Mesenchymal stem cell (in vitro differentiated cells and primary cell): Measurements from ENCODE around the gene B4GALT7.

Experiments
- DNase-seq: peaks from one replicate; pipeline ENCODE4 v3.0.0-alpha.2; 2013
- H2AFZ ChIP-seq: one replicate; pipeline ENCODE4 v1.6.1; 2013; ENCODE audit warnings: low read depth, mild to moderate bottlenecking, control low read depth, inconsistent platforms, low read length, moderate library complexity
- H2AK5ac ChIP-seq: 2 replicates; pipeline ENCODE4 v1.6.1; 2013; ENCODE audit warnings: low read length, moderate library complexity, mild to moderate bottlenecking, inconsistent platforms; ENCODE audit not compliant: severe bottlenecking
- H2BK120ac ChIP-seq: one replicate; pipeline ENCODE4 v1.6.1; 2013; ENCODE audit warnings: low read depth, mild to moderate bottlenecking, inconsistent platforms, low read length, moderate library complexity
- H2BK12ac ChIP-seq, 2 experiments: one replicate each; pipeline ENCODE4 v1.6.1; 2013; ENCODE audit warnings: inconsistent platforms in 2 of 2, low read length in 2 of 2, mild to moderate bottlenecking in 2 of 2, moderate library complexity in 2 of 2, control low read depth in 1 of 2
- H2BK15ac ChIP-seq: one replicate; pipeline ENCODE4 v1.6.1; 2013; ENCODE audit warnings: mild to moderate bottlenecking, low read depth, inconsistent platforms; ENCODE audit not compliant: poor library complexity, severe bottlenecking
- H2BK5ac ChIP-seq: 2 replicates; pipeline ENCODE4 v1.6.1; 2013; ENCODE audit warnings: low read depth, mild to moderate bottlenecking, low read length, control low read depth, inconsistent platforms; ENCODE audit not compliant: poor library complexity, severe bottlenecking
- H3K14ac ChIP-seq, 2 experiments: one replicate each; pipeline ENCODE4 v1.6.1; 2013; ENCODE audit warnings: inconsistent platforms in 2 of 2, low read length in 2 of 2, control low read depth in 1 of 2, mild to moderate bottlenecking in 1 of 2, moderate library complexity in 1 of 2
- H3K18ac ChIP-seq, 2 experiments: one replicate each; pipeline ENCODE4 v1.6.1; 2013; ENCODE audit warnings: inconsistent platforms in 2 of 2, low read length in 2 of 2, control low read depth in 1 of 2, low read depth in 1 of 2, mild to moderate bottlenecking in 1 of 2
- H3K23ac ChIP-seq, 2 experiments: one replicate each; pipeline ENCODE4 v1.6.1; 2013; ENCODE audit warnings: inconsistent platforms in 2 of 2, low read length in 2 of 2, mild to moderate bottlenecking in 2 of 2, moderate library complexity in 2 of 2, control low read depth in 1 of 2
- H3K27ac ChIP-seq: 2 replicates; pipeline ENCODE4 v1.5.1; 2013; ENCODE audit warnings: mild to moderate bottlenecking, moderate library complexity, low read length, control low read depth, inconsistent platforms; ENCODE audit not compliant: poor library complexity, severe bottlenecking
- H3K27me3 ChIP-seq, 2 experiments: 2 replicates each; pipeline versions ENCODE4 v1.6.1 to v1.7.0; 2013; ENCODE audit warnings: low read length in 2 of 2, mild to moderate bottlenecking in 2 of 2, moderate library complexity in 2 of 2, control low read depth in 1 of 2, inconsistent platforms in 1 of 2; ENCODE audit not compliant: control insufficient read depth in 1 of 2, insufficient read depth in 1 of 2
- H3K36me3 ChIP-seq, 2 experiments: 2 replicates each; pipeline versions ENCODE4 v1.6.1 to v1.7.0; 2013; ENCODE audit warnings: low read length in 2 of 2, control low read depth in 1 of 2, inconsistent platforms in 1 of 2, low read depth in 1 of 2, mild to moderate bottlenecking in 1 of 2; ENCODE audit not compliant: insufficient read depth in 2 of 2, control insufficient read depth in 1 of 2
- H3K4ac ChIP-seq, 2 experiments: one replicate each; pipeline ENCODE4 v1.6.1; 2013; ENCODE audit warnings: inconsistent platforms in 2 of 2, low read length in 2 of 2, mild to moderate bottlenecking in 2 of 2, moderate library complexity in 2 of 2, control low read depth in 1 of 2, low read depth in 1 of 2
- H3K4me1 ChIP-seq: 2 replicates; pipeline ENCODE4 v1.6.1; 2013; ENCODE audit warnings: low read depth, low read length, control low read depth; ENCODE audit not compliant: control insufficient read depth, insufficient read depth
- H3K4me2 ChIP-seq: 2 replicates; pipeline ENCODE4 v1.6.1; 2013; ENCODE audit warnings: low read length, mild to moderate bottlenecking, inconsistent platforms; ENCODE audit not compliant: poor library complexity, severe bottlenecking
- H3K4me3 ChIP-seq, 2 experiments: 2 replicates each; pipeline versions ENCODE4 v1.5.1 to v1.7.0; 2013; ENCODE audit warnings: low read length in 2 of 2, mild to moderate bottlenecking in 2 of 2, control low read depth in 1 of 2, low read depth in 1 of 2; ENCODE audit not compliant: insufficient read depth in 1 of 2
- H3K79me1 ChIP-seq: replicated peaks from 2 replicates; pipeline ENCODE4 v1.6.1; 2013; ENCODE audit warnings: mild to moderate bottlenecking, control low read depth, low read length, inconsistent platforms; ENCODE audit not compliant: poor library complexity, severe bottlenecking
- H3K9ac ChIP-seq: 2 replicates; pipeline ENCODE4 v1.7.0; 2013; ENCODE audit warnings: mild to moderate bottlenecking, low read length, moderate library complexity
- H3K9me3 ChIP-seq: 2 replicates; pipeline ENCODE4 v1.7.0; 2013; ENCODE audit warnings: mild to moderate bottlenecking, low read length; ENCODE audit not compliant: control insufficient read depth
- H4K8ac ChIP-seq: one replicate; pipeline ENCODE4 v1.6.1; 2013; ENCODE audit warnings: inconsistent platforms, mild to moderate bottlenecking, low read length, moderate library complexity
- H4K91ac ChIP-seq: one replicate; pipeline ENCODE4 v1.6.1; 2013; ENCODE audit warnings: mild to moderate bottlenecking, low read length, inconsistent platforms
- WGBS: methylation state at CpG from one replicate; pipeline ENCODE4 v1.1.7; 2013; ENCODE audit warnings: mixed read lengths; 5-methylcytosine and 5-hydroxymethylcytosine counted together

B4GALT7 gene

DNA sequence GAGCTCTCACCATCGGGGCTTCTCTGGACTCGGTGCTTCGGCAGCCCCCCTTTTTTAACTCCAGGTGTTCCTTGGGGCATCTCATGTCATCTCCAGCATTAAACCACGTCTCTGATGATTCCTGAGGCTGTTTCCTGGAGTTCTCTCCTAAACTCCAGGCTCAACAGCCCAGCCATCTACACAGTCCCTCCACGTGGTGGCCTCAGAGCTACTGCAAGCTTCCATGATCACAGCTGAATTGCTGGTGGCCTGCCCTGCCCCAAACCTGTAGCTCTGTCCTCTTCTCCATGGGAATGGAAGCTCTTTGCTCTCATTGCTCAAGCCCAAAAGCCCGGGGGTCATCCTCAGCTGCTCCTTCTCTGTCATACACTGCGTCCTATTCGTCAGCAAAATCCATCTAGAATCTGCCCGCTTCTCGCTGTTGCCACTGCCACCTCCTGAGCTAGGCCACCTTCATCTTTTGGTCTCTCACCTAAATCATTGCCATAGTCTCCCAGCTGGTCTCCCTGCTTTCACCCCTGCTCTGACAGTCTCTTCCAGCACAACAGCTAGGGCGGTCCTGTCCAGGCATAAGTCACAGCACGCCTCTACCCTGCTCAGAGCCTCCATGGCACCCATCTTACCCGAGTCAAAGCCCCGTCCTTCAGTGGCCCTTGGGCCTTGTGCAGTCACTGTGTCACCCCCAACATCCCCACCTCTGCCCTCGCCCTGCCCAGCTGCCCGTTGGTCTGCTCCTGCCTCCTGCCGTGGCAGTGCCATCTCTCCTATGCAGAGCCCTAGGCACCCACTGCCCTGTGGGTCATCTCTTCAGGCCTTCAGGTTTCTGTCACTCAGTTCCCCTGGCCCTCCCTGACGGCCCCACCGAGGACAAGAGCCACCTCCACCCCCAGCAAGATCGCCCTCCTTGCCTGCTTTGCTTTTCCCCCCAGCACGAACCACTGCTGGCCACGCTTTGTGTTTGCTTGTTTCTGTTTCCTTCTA lies 6.4 kb downstream of the B4GALT7 start:
- Histone ChIP-seq H2BK12ac (no peak overlapping the region), H3K9me3 (no peaks in the 10 kb centered on the region), H2BK120ac (no peak overlapping the region), H3K4me2 (no peak overlapping the region), H4K8ac (no peak overlapping the region), H2AK5ac (no peak overlapping the region), H3K18ac (peak overlapping the region in 1 of 2 experiments; percentile 38), H2AFZ (no peak overlapping the region), H3K79me1 (peaks cover 22% of the 10 kb centered on the region), H2BK15ac (no peak overlapping the region), H3K23ac (no peak overlapping the region), H3K27ac (no peak overlapping the region), H3K4me1 (peaks cover 11% of the 10 kb centered on the region), H3K4ac (no peak overlapping the region), H3K36me3 (peaks cover 33 to 76% of the 10 kb centered on the region in 2 experiments), H3K9ac (peak overlapping the region; percentile 27), H3K4me3 (no peak overlapping the region), H4K91ac (no peak overlapping the region), H3K27me3 (no peaks in the 10 kb centered on the region), H3K14ac (no peak overlapping the region), H2BK5ac (no peak overlapping the region)
- no peak for DNase-seq
- WGBS: 92% methylated on average over 22 of the region's 22 CpGs

DNA sequence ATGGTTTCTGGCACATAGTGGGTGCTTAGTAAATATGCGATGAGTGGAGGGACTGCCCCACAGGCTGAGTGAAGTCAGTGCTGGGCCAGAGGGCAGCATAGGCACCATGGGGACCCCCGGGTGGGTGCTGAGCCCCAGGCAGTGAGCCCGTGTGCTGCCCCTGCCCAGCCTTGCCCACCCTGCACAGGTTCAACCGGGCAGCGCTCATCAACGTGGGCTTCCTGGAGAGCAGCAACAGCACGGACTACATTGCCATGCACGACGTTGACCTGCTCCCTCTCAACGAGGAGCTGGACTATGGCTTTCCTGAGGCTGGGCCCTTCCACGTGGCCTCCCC lies 7.2 kb downstream of the B4GALT7 start:
- 62% methylated on average over 11 of the region's 11 CpGs for WGBS
- Histone ChIP-seq H3K4me1 (peaks cover 11% of the 10 kb centered on the region), H3K4ac (no peak overlapping the region), H3K4me2 (no peak overlapping the region), H3K4me3 (no peak overlapping the region), H3K27ac (no peak overlapping the region), H2BK120ac (no peak overlapping the region), H2BK5ac (no peak overlapping the region), H3K36me3 (peaks cover 33 to 82% of the 10 kb centered on the region in 2 experiments), H3K18ac (peak overlapping the region in 1 of 2 experiments; percentile 38), H3K9me3 (no peaks in the 10 kb centered on the region), H4K8ac (peak overlapping the region; percentile 59), H3K23ac (no peak overlapping the region), H3K79me1 (peaks cover 15% of the 10 kb centered on the region), H3K27me3 (no peaks in the 10 kb centered on the region), H3K14ac (no peak overlapping the region), H2BK12ac (no peak overlapping the region), H4K91ac (peak overlapping the region; percentile 70), H3K9ac (peak overlapping the region; percentile 27), H2AK5ac (no peak overlapping the region), H2AFZ (no peak overlapping the region), H2BK15ac (peak overlapping the region; percentile 33)
- no peak for DNase-seq

DNA sequence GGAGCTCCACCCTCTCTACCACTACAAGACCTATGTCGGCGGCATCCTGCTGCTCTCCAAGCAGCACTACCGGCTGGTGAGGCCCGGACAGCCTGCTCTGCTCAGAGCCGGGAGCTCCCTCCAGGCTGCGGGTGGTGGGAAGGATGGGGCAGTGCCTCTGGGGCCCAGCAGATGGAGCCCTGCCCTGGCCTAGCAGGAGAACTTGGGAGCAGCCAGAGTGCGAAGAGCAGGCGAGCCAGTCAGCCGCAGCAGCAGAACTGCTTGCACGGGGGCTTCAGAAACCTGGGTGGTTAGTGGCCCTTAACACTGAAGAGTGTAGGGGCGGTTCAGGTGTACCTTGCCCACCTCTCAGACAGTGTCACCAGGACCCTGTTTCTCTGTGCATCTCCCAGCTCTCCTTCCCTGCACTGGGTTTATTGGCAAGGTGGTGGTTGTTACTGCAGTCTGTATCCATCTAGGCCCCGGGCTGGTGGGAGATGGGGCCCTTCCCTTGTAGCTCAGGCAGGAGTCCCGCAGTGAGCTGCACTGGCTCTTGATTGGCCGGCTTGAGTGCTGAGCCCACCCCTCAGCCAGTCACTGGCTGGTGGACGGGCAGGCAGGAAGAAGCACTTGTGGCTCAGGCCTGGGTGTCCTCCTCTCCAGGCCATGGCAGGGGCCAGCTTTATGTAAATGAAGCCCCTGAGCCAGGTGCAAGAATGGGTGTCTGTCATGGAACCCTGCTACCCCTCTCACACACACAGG lies 7.7 kb downstream of the B4GALT7 start:
- Histone ChIP-seq H3K4ac (no peak overlapping the region), H3K4me1 (peaks cover 11% of the 10 kb centered on the region), H4K91ac (no peak overlapping the region), H3K14ac (no peak overlapping the region), H3K4me3 (no peak overlapping the region), H3K79me1 (peaks cover 12% of the 10 kb centered on the region), H3K23ac (no peak overlapping the region), H3K27ac (no peak overlapping the region), H3K9ac (peak overlapping the region; percentile 27), H2AFZ (no peak overlapping the region), H2BK120ac (no peak overlapping the region), H3K18ac (peak overlapping the region; percentile 38 to 61), H2BK5ac (no peak overlapping the region), H3K4me2 (no peak overlapping the region), H2AK5ac (no peak overlapping the region), H4K8ac (peak overlapping the region; percentile 59), H3K9me3 (no peaks in the 10 kb centered on the region), H2BK12ac (no peak overlapping the region), H3K27me3 (no peaks in the 10 kb centered on the region), H2BK15ac (no peak overlapping the region), H3K36me3 (peaks cover 33 to 82% of the 10 kb centered on the region in 2 experiments)
- 33% methylated on average over 14 of the region's 15 CpGs for WGBS
- DNase-seq: peak; percentile 87
